ENCODE results near the gene SMAP1.

The SMAP1 gene

GRCh38 chr6:70901324-70901723 is 233.6 kb downstream of the SMAP1 start:
- no peak for DNase-seq

GRCh38 chr6:70903665-70904452 is 236.2 kb downstream of the SMAP1 start:
- no peak for DNase-seq

- DNase-seq: no peak
Observed at GRCh38 chr6:70905742-70906141, 238.1 kb downstream of the SMAP1 start.

Data from Kasumi-1 (cell line).